Measurements from ENCODE around the gene PTGES2. TPM values are rescaled to one million over a fixed set of nuclear protein-coding genes. Genes with fewer than 3 reads are reported as not detected.

PTGES2 gene
- total and polyA plus RNA-seq, 9 of the 15 experiments (the other 6 are each of a cell fraction or from before 2014, with no cell fraction given), result 2.4 to 196 (median 90.1) TPM

GRCh38 chr9:128127990-128128835 is 684 bp upstream of the PTGES2 start (continued):
- no peak for TF ChIP-seq CUX1 (CRISPR knock-in tag; IDR thresholded peaks at IDR 0.05)
- TF ChIP-seq ZNF764 (CRISPR knock-in tag; IDR thresholded peaks at IDR 0.05; ENCODE audit: low read depth), result no peak
- TF ChIP-seq ARID2 (IDR thresholded peaks at IDR 0.05), result no peak
- TF ChIP-seq KAT2B (IDR thresholded peaks at IDR 0.05; ENCODE audit: low read depth, low read length), result no peak
- peak; percentile 18; the same call in 1 of the 2 replicates for TF ChIP-seq JUND (IDR thresholded peaks at IDR 0.05; ENCODE audit: borderline replicate concordance, low read depth, low read length)
- TF ChIP-seq JUND (tag; IDR thresholded peaks at IDR 0.05; ENCODE audit: borderline replicate concordance, low read depth, low read length), result peak; percentile 11; the same call in 1 of the 3 replicates
- TF ChIP-seq SREBF1 (IDR thresholded peaks at IDR 0.05; ENCODE audit: borderline replicate concordance, low read depth, low read length), result no peak
- TF ChIP-seq HMG20A (CRISPR knock-in tag; conservative IDR thresholded peaks at IDR 0.05), result no peak
- TF ChIP-seq, protein P1, sequence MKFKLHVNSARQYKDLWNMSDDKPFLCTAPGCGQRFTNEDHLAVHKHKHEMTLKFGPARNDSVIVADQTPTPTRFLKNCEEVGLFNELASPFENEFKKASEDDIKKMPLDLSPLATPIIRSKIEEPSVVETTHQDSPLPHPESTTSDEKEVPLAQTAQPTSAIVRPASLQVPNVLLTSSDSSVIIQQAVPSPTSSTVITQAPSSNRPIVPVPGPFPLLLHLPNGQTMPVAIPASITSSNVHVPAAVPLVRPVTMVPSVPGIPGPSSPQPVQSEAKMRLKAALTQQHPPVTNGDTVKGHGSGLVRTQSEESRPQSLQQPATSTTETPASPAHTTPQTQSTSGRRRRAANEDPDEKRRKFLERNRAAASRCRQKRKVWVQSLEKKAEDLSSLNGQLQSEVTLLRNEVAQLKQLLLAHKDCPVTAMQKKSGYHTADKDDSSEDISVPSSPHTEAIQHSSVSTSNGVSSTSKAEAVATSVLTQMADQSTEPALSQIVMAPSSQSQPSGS (CRISPR knock-in tag; IDR thresholded peaks at IDR 0.05), result no peak
- TF ChIP-seq, protein P2, sequence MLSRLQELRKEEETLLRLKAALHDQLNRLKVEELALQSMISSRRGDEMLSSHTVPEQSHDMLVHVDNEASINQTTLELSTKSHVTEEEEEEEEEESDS (CRISPR knock-in tag; IDR thresholded peaks at IDR 0.05), result no peak
- no peak for TF ChIP-seq SPI1 (IDR thresholded peaks at IDR 0.05; ENCODE audit: borderline replicate concordance, low read depth, low read length)
- TF ChIP-seq GATAD2B (IDR thresholded peaks at IDR 0.05; ENCODE audit: borderline replicate concordance), result no peak
- no peak for TF ChIP-seq SETDB1 (IDR thresholded peaks at IDR 0.05; ENCODE audit: low read length)
- TF ChIP-seq SNRNP70 (optimal IDR thresholded peaks at IDR 0.05; ENCODE audit: low read depth, low read length), result no peak
- no peak for TF ChIP-seq CEBPZ (IDR thresholded peaks at IDR 0.05; ENCODE audit: borderline replicate concordance, low read depth, low read length)
- no peak for TF ChIP-seq PHF20 (IDR thresholded peaks at IDR 0.05; ENCODE audit: partially characterized antibody)
